Breast epithelium (tissue), 3 donors: ENCODE measurements around the gene BICC1.

Experiments used
- POLR2A ChIP-seq: fragments of 450-650 bp; IDR thresholded peaks from one replicate; pipeline ENCODE4 v1.6.1; 2016; ENCODE audit warnings: antibody characterized with exemption, mild to moderate bottlenecking, moderate library complexity
- TF ChIP-seq, protein P1 (sequence below), 3 donors: fragments of 450-650 bp; IDR thresholded peaks; one replicate each; pipeline ENCODE4 v1.5.1; 2016 to 2017; ENCODE audit warnings: antibody characterized with exemption in 3 of 3, mild to moderate bottlenecking in 3 of 3, moderate library complexity in 3 of 3

DNA sequence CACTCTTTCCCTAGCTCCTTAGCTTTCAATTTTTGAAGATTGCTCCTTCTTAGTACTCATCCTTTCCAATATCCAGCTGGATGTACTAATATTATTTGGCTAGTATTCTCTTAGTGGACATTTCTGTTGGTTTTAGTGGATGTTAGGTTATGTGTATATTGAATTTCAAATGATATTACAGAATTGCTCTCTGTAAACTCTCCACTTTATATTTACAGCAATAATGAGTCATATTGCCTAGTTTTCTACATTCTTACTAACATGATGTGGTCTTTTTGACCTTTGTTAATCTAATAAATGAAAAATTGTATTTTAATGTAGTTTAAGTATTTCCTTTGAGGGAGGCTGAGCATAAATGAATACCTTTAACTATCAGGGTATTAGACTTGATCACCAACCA, 69.4 kb downstream of the BICC1 start:
- TF ChIP-seq, protein P1, sequence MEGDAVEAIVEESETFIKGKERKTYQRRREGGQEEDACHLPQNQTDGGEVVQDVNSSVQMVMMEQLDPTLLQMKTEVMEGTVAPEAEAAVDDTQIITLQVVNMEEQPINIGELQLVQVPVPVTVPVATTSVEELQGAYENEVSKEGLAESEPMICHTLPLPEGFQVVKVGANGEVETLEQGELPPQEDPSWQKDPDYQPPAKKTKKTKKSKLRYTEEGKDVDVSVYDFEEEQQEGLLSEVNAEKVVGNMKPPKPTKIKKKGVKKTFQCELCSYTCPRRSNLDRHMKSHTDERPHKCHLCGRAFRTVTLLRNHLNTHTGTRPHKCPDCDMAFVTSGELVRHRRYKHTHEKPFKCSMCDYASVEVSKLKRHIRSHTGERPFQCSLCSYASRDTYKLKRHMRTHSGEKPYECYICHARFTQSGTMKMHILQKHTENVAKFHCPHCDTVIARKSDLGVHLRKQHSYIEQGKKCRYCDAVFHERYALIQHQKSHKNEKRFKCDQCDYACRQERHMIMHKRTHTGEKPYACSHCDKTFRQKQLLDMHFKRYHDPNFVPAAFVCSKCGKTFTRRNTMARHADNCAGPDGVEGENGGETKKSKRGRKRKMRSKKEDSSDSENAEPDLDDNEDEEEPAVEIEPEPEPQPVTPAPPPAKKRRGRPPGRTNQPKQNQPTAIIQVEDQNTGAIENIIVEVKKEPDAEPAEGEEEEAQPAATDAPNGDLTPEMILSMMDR (IDR thresholded peaks at IDR 0.05), result no peak
- TF ChIP-seq POLR2A, result no peak
